ENCODE data around the gene PDGFRA.

DNA sequence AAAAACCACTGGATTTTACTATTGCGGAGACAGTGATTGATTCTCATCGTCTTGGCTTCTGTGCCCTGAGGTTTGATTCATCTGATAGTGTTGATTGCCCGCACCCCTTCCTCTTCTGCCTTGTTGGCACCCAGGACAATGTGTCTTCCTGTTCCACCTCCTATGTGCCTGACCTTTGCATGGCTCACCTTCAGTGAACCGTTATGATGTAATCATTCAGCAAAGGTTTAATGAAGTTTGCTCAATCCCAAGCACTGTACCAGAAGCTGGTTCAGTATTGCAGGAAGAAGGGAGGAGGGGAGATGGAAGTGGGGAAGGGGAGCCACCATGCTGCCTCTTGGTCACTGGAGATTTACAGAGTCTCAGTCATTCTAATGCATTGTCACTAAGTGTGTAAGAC lies 36.3 kb downstream of the PDGFRA start:
- TF ChIP-seq POLR2A (IDR thresholded peaks at IDR 0.05; ENCODE audit: low read depth) (no peak), POLR2AphosphoS5 (IDR thresholded peaks at IDR 0.05) (no peak)
- TF ChIP-seq, protein P1, sequence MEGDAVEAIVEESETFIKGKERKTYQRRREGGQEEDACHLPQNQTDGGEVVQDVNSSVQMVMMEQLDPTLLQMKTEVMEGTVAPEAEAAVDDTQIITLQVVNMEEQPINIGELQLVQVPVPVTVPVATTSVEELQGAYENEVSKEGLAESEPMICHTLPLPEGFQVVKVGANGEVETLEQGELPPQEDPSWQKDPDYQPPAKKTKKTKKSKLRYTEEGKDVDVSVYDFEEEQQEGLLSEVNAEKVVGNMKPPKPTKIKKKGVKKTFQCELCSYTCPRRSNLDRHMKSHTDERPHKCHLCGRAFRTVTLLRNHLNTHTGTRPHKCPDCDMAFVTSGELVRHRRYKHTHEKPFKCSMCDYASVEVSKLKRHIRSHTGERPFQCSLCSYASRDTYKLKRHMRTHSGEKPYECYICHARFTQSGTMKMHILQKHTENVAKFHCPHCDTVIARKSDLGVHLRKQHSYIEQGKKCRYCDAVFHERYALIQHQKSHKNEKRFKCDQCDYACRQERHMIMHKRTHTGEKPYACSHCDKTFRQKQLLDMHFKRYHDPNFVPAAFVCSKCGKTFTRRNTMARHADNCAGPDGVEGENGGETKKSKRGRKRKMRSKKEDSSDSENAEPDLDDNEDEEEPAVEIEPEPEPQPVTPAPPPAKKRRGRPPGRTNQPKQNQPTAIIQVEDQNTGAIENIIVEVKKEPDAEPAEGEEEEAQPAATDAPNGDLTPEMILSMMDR (IDR thresholded peaks at IDR 0.05): no peak
